ENCODE measurements around the gene CARNS1.

DNA sequence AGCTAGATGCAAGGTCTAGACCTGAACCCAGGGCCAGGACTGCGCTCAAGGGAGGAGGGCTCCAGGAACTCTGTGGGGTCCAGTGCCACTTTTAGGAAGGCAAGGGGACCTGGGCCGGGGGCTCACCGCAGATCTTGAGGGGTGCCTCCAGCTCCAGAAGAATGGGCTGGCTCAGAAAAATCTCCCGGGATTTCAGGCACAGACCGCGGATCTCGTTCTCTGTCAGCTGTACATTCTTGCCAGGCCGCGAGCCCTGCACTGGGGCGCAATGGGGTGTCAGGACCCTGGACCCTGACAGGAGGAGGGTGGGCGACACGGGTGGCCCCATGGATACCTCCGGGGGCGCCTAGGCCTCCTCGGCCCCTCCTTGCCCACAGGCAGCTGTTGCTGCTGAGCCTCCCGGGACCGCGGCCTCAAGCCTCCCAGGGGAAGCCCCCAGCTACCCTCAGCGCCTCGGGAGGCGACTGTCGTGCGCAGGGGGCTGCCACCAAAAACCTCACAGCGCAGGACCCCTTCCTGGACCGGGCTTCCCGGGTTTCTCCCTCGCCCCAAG is 14.5 kb upstream of the CARNS1 start:
- TF ChIP-seq EZH2phosphoT487 (IDR thresholded peaks at IDR 0.05; ENCODE audit: insufficient read depth, low read depth) (no peak), EZH2 (IDR thresholded peaks at IDR 0.05; ENCODE audit: insufficient read depth, poor library complexity, severe bottlenecking) (no peak)
